GM18508 (cell line): ENCODE data around the gene SLX9.

Experiments used
- ATAC-seq: cut with Tn5 transposase; IDR thresholded peaks from one replicate; pipeline ENCODE4 v1.9.1; 2021; ENCODE audit warnings: moderate number of reproducible peaks; ENCODE audit not compliant: insufficient read depth, unreplicated experiment

The SLX9 gene

DNA sequence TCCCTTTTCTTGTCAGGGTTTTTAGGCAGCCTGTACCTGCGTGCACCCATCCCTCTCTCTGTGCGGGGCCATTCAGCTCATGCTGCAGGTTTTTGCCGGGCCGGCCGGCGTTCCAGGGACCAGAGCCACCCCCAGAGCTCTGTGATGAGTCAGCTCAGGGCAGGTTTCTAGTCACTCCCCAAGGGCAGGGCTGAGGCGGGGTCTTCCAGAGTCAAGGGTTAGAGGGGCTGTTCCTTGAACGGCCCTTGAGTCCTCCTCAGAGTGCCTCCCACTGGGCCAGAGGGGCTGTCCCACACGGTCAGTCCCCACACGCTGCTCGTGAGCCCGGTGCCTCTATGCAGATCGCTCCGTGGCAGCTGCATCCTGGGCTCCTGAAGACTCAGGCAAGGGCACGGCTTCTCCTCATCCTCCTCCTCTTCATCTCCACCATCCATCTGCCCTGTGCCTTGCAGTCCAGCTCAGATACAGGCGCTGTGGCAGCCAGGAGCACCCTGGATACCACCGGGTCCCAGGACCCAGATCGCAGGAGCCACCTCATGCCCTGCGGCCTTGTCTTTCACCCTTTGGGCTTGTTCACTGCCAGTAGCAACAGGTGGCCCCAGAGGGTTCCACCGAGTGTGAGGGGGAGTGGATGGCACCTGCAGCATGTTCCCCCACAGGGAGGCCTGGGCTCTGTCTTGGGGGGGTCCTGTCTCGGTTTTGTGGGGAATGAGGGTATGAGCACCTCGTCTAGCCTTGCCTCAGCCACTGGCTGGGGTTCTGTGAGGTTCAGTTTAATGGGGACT is 17.4 kb downstream of the SLX9 start:
- ATAC-seq, result no peak

DNA sequence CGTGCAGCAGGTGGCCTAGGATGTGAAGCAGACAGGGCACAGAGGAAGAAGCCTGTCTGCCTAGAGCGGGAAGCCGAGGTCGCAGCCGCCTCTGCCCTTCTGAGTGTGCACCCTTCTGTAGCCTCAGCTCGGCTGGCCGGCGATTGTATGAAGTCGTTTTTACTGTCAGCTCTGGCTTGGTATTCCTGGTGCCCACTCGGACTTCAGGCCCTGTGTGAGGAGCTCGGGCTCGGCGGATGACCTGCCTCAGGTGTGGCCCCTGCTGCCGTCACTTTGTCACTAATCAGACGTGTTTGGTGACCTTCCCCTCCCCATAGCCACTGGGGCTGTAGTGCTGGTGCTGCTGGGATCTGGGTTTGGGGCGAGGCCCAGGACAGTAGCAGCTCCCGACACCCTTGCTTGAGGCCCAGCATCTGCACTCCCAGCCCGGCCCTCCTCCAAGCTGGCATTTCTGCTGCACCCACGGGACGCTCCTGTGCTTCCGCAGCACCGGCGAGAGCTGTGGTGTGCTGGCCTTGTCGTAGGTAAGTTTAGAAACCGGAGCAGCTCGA is 18.1 kb downstream of the SLX9 start:
- no peak for ATAC-seq

DNA sequence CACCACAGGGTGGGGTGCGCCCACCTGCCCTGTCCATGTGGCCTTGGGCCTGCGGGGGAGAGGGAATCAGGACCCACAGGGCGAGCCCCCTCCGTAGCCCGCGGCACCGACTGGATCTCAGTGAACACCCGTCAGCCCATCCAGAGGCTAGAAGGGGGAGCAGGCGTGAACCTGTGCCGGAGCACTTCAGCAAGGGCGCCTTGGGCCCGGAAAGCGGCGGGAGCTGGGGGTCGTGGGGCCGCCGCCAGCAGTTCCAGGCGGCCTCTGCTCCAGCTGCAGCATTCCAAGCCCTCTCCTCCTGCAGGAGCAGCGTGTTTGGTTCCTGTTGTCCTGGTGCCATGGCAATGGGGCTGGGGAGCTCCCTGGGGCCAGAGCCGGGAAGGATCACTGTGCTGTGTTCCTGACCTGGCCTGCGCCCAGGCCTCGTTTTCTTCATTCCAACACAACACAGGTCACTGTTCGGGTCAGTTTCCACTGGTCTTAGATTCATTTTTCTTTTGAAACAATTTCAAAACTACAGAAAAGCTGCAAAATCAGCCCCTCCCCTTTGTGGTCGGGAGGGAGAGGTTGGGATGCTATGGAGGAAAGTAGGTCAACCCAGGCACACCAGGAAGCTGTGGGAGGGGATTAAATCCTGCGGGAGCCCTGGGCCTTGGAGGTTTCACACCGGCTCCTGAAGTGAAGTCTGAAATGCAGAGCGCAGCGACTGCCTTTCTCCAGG is 18.8 kb downstream of the SLX9 start:
- no peak for ATAC-seq

DNA sequence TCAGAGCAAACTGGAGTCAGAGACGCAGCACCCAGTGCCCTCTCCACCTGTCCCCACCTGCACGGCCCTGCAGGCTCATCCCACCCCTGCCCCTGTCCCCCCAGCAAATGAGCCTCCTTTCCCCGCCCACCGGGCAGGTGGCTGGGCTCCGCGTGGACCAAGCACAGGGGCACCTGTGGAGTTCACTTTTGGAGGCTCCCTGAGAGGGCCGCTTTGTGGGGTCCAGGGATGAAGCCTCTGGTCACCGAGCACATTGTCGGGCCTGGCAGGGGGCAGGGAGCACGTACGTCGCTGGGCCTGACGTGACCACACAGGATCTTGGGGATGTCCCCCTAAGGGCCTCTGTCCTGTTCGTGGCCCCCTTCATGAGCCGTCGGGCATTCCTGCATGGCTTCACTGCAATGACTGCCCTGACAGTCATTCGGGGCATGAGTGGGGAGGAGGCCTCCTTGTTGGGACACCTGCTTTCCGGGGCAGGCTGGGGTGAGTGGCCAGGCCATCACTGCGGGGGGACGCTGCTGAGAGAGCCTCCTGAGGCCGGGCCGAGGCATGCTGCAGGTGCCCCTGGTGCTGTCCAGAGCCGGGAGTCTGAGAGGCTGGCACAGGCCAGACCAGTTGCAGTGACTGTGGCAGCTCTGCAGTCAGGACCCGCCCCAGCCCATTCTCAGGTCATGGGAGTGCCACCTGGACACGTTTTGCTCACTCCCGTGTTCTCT is 19.7 kb downstream of the SLX9 start:
- ATAC-seq, result no peak

DNA sequence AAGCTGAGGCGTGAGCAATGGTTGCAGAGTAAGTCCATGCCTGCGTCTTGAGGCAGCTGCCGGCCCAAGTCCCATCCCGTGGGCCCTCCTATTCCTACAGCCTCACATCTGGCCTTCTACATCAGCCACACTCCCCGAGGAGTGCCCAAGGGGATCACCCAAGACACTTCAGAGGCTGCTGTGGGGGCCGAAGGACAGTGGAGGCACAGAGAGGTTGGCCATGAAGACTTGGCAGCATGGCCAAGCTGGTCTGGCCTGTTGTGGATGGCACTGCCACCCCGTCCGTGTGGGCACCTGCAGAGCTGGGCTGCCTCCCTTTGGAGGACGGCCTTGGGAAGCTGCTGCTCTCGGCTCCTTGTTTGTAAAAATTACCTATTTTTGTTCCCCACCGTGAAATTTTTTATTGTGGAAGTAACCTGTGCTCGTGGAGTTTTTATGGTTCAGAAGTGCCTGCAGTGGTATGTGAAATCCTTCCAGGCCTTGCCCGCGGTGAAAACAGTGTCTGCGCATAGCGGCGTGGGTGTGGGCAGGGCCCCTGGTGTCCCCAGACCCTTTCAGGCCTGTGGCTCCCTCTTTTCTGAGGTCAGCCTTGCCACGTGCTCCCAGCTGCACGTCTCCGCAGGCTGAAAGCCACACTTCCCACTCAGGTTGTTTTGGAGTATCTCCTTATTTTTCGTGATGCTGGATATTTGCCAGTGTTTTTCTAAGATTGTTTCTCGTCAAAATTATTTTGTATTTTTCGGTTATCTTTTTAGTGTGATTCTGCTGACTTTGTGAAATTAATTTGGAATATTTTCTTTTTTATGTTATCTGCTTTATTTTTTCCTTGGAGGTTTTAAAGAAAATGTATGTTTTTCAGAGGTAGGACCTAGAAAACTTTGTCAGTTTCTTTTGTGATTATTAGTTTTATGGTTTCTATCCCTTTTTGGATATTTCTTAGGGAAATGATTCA is 20.6 kb downstream of the SLX9 start:
- ATAC-seq, result no peak

DNA sequence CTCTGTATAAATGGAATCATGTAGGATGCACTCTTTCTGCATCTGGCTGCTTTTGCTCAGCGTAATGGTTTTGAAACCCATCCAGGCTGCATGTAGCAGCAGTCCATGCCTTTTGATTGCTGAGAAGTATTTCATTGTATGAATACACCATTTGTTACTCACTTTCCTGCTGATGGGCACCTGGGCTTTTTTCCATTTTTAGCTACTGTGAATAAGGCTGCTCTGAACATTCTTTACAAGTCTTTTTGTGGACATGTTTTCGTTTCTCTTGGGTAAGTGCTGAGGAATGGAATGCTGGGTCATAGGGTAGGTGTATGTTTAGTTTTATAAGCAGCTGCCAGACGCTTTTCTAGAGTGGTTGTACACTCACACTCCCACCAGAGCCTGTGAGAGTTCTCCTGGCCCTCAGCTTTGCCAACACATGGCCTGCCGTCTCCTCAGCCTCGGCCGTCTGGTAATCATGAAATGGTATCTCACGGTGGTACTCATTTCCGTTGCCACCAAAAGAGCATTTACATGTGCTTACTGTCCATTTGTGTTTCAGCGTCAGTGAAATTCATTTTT is 22.7 kb downstream of the SLX9 start:
- ATAC-seq, result no peak

DNA sequence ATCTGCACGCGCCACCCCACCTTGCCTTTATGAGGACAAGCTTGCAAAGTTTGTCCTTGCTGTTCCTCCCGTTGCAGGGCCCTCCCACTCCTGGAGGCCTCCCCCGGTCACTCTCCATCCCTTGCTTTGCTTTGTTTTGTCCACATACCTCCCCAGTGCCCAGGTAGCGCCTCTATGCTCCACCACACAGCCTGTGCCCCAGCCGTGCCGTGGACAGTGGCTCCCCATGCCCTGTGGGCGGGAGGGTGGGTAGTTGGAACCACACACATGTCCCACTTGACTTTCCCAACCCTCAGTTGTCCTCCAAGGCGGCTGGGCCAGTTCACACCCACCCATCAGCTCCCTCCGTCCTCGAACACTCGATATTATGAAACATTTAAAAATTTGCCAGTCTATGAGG is 24.6 kb downstream of the SLX9 start:
- no peak for ATAC-seq

DNA sequence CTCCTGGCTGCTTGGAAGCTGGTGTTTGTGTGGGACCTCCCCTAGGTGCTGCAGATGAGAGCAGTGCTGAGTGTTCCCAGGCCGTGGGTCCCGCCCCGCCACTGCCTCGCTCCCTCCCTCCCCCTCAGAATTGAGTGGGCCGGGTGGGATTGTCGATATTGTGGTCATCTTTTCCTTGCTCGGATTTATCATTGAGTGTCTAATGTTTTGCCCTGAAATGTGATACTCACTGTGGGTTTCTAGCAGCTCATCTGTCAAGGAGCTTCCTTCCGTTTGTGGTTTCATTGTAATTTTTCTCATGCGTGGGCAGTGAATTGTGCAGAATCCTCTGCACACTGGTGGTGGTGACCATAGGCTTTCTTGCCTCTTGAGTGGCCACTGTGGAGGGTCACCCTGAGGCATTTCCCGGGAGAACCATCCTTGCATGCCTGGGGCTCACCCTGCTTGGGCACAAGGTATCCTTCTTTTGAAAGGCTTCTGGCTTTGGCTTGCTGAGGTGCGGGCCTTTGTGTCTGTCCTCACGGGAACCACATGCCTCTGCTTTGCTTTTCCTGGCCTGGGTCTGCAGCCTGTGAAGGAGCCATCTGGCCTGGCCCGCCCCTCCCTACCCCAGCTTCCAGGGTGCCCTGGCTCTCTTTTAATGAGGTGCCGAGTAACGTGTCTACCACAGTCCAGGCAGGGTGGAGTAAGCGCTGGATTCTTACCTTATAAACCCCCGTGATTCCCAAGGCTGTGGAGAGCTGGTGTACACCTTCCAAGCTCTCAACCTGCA is 25.6 kb downstream of the SLX9 start:
- no peak for ATAC-seq

DNA sequence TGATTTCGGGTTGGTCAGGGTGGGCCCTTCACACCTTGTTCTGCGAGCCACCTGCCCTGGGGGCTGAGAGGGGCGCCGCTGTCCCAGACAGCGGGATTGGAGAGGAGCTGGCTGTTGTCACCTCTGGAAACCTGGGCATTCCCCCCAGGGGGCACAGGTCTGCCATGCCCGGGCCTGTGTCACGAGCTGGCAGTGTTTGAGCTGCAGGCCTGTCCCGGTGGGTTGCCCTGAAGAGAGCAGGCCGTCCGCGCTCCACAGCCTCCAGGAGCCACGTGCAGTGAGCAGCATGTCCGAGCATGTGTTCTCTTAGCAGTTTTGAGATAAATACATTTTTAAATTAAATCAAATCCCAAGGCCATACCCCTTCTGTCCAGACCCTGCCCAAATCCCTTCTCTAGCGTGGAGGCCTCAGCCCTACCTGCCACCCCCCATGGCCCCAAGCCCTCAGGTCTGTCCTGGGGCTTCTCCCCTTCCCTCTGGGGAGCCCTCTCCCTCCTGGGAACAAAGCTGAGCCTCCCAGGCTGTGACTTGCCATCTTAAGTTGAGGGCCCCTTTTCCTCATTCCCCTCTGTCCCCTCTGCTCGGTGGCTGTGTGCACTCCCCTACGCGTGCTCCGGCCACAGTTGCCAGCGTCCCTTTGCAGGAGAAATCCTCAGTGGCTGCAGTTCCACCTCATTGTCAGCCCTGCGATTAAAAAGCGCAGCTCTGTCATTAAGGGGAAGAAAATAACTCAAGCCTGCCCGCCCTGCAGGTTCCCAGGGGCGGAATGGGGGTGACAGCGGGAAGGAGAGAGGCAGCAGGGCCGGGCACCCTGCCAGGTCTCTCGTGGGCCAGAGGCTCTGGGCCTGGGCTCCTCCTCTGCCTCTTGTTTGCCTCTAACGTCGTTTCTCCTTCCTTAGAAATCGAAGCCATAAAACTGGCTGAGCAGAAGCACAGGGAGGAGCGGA is 26.6 kb downstream of the SLX9 start:
- no peak for ATAC-seq

DNA sequence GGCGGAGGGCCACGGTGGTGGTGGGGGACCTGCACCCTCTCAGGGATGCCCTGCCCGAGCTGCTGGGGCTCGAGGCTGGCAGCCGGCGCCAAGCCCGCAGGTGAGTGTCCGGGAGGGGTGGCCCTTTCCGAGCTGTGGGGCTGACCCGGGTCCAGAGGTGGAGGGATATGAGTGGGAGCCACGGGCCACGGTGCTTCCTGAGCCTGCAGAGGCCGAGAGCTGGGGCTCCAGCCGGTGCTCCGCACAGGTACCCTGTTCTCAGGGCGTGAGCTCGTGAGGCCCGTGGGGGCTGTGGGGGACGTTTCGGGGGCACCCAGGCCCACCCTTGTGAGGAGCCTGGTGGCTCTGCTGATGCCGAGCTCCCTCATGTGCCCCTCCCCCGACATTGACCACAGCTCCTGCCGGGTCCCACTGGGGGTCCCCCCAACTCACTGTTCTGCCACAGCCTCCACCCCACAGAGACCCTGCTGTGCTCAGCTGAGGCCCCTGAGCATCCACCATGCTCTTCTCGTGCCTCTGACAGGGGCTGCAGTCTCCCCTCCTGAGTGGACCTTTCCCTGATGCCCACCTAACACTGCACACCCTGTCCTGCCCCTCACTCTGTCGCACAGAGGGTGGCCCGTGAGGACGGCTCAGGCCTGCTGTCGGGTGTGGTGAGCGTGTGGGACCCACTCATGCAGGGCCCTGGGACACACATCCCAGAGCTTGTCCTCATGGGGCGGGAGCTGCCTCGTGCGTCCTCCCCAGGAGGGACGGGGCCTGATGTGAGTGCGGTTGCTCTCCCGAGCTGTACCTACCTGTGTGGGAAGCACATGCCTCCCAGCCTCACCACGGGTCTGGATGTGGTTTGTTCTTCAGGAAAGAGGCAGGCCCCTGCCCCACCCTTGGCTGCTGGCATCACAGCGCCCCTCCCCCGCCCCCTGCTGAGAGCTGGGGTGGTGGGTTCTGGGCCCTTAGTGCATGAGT is 27.5 kb downstream of the SLX9 start:
- ATAC-seq, result no peak

DNA sequence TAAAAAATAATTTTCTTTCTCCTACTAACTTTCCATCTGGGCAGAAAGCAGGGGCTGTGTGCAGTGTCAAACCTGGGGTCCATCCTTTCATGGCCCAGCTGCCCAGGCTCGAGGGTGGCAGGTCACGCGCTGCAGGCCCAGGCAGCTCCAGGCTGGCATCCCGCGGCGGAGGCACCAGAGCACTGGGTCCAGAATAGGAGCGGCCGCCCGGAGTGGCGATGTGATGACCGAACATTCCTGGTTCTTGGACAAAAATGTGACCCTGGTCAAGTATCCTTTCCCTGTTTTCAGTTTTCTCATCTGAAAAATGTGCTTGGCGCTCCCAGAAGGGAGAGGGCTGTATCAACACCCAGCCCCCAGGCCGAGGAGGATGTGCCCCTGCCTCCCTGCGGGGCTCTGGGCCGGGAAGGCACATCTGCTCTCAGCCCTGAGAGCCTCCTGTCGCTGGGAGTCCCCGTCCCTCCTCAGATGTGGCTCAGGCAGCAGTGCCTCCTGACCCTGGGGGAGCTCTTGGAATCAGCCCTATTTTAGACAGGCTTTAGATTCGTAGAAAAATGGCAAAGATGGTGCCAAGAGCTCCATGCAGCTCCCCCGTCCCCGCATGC is 29.3 kb downstream of the SLX9 start:
- no peak for ATAC-seq

DNA sequence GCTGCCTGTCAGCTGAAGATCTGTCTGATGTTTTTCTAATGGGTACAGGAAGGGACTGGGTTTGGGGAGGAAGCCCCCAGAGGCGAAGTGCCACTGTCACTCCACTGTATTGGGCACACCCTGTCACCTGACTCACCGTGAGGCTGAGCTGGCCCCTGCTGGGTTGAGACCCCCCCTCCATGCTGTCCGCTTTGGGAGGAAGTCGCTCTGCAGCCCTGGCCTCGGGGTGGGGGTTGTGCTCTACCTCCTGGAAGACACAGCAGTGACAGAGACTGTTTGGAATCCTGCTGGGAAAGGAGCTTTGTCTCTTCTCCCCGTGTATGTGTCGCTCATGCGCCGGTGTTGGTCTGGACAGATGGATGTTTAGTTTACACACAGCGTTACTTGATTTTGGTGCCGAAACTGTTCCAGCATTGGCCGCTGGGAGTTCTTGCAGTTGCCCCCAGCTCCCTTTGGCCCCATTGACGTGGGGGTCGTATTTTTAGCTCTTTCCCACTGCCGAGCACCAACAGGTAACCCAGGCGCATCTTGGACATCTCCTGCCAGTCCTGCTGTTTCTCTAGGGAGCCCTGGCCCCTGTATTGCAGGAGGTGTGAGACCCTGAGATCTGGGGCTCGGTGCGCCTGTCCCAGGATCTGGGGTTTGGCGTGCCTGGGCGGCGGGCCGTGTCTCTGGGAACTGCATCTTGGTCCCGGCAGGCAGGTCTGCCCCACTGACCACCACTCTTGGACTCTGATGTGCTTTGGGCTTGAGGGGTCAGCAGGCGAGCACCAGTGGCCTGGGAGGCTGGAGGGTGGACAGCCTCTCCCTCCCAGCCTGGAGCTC is 30.3 kb downstream of the SLX9 start:
- no peak for ATAC-seq

DNA sequence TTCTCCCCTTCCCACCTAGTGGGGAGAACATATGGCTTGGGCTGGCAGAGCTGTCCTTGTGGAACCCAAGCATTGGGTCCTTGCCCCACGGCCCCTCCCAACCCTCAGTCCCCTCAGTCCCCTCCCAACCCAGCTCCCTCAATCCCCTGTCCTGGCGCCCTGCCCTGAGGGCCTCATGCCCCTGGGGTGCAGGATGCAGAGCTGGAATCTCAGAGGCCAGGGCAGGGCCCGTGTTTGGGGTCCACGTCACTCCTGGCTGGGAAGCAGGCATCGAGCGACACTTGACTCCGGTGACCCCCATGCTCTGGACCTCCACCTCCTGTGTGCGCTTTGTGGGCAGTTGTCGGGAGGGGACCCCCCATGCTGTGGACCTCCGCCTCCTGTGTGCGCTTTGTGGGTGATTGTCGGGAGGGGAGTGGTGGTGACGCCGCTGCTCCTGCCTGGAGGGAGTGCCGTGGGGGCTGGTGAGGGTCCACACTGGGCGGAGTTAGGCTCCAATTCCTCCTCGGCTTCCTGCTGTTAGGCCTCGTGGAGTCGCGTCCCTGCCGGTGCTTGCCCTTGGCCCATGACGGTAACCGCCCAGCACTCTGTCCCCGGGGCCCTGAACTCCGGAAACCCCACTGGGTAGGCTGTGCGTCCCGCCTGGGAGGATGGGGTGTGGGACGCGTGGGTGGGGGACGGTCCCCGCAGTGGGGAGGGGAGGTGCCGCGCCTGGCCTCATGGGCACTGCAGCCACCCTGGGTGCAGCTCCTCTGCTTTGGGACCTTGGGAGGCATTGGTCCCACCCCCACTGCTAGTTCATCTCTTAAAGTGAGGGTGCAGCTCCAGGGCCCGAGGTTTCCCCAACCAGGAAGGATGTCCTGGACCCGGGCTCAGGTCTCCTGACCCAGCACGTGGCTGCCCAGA is 31.2 kb downstream of the SLX9 start:
- no peak for ATAC-seq

DNA sequence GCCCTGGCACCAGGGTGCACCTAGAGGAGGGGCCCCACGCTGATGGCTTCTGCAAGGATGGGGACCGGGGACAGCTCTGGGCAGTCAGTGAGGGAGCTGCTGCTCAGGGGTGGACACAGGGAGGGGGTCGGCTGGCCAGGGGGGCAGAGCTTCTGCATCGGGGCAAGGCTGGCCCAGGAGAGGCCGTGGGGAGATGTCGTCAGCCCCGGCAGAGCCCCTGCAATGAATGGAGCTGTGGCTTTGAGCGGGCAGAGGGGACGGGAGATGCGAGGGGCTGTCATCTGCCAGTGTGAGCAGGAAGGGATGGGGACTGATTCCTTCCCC is 31.8 kb downstream of the SLX9 start:
- no peak for ATAC-seq
